ENCODE measurements around the gene POLR2L. TPM values are rescaled to one million over a fixed set of nuclear protein-coding genes. Genes with fewer than 3 reads are reported as not detected.

Gene POLR2L
- polyA plus RNA-seq, 1 of the 3 experiments (the other 2 are of a cell fraction): 540 TPM

DNA sequence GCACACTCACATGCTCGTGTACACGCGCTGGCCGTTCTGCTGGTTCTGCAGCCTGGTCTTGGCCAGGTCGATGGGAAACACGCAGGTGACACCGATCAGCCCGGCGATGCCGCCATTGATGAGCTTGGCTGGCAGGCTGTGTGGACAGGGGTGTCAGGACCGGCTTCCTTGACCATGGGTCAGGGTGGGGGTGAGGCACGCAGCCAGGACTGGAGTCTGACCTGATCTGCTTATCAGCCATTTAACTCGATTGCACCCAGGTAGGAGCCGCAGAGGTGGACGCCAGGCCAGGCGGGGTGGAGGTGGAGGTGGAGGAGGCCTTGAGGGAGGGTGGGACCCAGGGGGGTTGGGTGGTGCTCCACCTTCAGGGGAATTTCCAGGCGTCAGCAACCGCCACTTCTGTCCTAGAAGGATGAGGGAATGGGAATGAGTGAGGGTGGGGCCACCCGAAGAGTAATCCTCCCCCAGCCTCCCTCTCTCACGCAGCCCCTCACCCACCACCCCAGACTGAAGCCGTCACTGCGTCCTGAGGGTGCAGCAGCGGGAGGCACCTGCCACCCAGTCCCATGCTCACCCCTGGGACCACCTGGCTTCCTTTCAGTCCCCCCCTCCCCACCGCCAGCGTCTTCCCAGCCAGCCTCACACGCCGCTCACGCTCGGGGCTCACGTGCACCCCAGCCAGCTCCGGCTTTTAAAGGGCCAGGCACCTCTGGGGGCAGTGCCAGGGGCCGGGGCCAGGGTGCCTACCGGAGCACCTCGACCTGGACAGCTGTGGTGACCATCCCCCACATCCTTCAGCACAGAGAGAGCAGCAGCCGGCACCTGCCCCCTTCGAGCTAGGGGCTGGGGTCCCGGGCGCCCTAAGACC is 47.3 kb downstream of the POLR2L start:
- Histone ChIP-seq H3K4me3 (ENCODE audit: low read depth in 2 of 2, low read length in 1 of 2) (peak overlapping the region; percentile 60 to 90; a peak in 2 of 4 replicates), H3K9ac (peak overlapping the region; percentile 76), H3K79me2 (ENCODE audit: insufficient read depth) (peaks cover 20% of the 10 kb centered on the region), H3K36me3 (replicated peaks in 1 of 2; ENCODE audit: control insufficient read depth in 1 of 2, insufficient read depth in 2 of 2, low read length in 1 of 2) (peaks cover 0 to 37% of the 10 kb centered on the region in 2 experiments), H4K20me1 (ENCODE audit: insufficient read depth) (no peaks in the 10 kb centered on the region), H3K9me3 (no peaks in the 10 kb centered on the region), H3K4me2 (peak overlapping the region; percentile 100), H3F3A (replicated peaks; ENCODE audit: insufficient read depth) (peaks cover 18% of the 10 kb centered on the region), H3K27ac (ENCODE audit: low read depth in 2 of 2, low read length in 1 of 2) (no peak overlapping the region; a peak in 1 of 4 replicates), H3K27me3 (ENCODE audit: insufficient read depth) (no peaks in the 10 kb centered on the region), H2AFZ (ENCODE audit: low read depth) (no peak overlapping the region), H3K4me1 (ENCODE audit: control insufficient read depth in 1 of 2, insufficient read depth in 2 of 2, low read depth in 1 of 2, low read length in 1 of 2) (peaks cover 8 to 40% of the 10 kb centered on the region in 2 experiments; a peak in 2 of 4 replicates), H3K9me2 (no peaks in the 10 kb centered on the region)
- POLR2A ChIA-PET: interaction anchor here (2.5 kb wide), 1 partner anchor 9 kb away, joined by 8 read pairs; no protein-coding TSS in a partner anchor
- TF ChIP-seq, protein P1, sequence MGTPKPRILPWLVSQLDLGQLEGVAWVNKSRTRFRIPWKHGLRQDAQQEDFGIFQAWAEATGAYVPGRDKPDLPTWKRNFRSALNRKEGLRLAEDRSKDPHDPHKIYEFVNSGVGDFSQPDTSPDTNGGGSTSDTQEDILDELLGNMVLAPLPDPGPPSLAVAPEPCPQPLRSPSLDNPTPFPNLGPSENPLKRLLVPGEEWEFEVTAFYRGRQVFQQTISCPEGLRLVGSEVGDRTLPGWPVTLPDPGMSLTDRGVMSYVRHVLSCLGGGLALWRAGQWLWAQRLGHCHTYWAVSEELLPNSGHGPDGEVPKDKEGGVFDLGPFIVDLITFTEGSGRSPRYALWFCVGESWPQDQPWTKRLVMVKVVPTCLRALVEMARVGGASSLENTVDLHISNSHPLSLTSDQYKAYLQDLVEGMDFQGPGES (IDR thresholded peaks at IDR 0.05; ENCODE audit: low read depth, low read length): no peak
- TF ChIP-seq, protein P2, sequence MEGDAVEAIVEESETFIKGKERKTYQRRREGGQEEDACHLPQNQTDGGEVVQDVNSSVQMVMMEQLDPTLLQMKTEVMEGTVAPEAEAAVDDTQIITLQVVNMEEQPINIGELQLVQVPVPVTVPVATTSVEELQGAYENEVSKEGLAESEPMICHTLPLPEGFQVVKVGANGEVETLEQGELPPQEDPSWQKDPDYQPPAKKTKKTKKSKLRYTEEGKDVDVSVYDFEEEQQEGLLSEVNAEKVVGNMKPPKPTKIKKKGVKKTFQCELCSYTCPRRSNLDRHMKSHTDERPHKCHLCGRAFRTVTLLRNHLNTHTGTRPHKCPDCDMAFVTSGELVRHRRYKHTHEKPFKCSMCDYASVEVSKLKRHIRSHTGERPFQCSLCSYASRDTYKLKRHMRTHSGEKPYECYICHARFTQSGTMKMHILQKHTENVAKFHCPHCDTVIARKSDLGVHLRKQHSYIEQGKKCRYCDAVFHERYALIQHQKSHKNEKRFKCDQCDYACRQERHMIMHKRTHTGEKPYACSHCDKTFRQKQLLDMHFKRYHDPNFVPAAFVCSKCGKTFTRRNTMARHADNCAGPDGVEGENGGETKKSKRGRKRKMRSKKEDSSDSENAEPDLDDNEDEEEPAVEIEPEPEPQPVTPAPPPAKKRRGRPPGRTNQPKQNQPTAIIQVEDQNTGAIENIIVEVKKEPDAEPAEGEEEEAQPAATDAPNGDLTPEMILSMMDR (IDR thresholded peaks at IDR 0.05): no peak
- TF ChIP-seq, protein P3, sequence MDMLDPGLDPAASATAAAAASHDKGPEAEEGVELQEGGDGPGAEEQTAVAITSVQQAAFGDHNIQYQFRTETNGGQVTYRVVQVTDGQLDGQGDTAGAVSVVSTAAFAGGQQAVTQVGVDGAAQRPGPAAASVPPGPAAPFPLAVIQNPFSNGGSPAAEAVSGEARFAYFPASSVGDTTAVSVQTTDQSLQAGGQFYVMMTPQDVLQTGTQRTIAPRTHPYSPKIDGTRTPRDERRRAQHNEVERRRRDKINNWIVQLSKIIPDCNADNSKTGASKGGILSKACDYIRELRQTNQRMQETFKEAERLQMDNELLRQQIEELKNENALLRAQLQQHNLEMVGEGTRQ (IDR thresholded peaks at IDR 0.05; ENCODE audit: borderline replicate concordance, low read depth, low read length): no peak
- no peak for TF ChIP-seq EZH2phosphoT487 (IDR thresholded peaks at IDR 0.05; ENCODE audit: borderline replicate concordance, low read depth)
- TF ChIP-seq ELF1 (IDR thresholded peaks at IDR 0.05): no peak
- TF ChIP-seq, protein P4, sequence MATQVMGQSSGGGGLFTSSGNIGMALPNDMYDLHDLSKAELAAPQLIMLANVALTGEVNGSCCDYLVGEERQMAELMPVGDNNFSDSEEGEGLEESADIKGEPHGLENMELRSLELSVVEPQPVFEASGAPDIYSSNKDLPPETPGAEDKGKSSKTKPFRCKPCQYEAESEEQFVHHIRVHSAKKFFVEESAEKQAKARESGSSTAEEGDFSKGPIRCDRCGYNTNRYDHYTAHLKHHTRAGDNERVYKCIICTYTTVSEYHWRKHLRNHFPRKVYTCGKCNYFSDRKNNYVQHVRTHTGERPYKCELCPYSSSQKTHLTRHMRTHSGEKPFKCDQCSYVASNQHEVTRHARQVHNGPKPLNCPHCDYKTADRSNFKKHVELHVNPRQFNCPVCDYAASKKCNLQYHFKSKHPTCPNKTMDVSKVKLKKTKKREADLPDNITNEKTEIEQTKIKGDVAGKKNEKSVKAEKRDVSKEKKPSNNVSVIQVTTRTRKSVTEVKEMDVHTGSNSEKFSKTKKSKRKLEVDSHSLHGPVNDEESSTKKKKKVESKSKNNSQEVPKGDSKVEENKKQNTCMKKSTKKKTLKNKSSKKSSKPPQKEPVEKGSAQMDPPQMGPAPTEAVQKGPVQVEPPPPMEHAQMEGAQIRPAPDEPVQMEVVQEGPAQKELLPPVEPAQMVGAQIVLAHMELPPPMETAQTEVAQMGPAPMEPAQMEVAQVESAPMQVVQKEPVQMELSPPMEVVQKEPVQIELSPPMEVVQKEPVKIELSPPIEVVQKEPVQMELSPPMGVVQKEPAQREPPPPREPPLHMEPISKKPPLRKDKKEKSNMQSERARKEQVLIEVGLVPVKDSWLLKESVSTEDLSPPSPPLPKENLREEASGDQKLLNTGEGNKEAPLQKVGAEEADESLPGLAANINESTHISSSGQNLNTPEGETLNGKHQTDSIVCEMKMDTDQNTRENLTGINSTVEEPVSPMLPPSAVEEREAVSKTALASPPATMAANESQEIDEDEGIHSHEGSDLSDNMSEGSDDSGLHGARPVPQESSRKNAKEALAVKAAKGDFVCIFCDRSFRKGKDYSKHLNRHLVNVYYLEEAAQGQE (IDR thresholded peaks at IDR 0.05; ENCODE audit: low read depth, low read length): no peak
- TF ChIP-seq SMC3 (IDR thresholded peaks at IDR 0.05; ENCODE audit: low read depth, low read length): no peak
- no peak for TF ChIP-seq FOXM1 (IDR thresholded peaks at IDR 0.05; ENCODE audit: low read depth)
- no peak for TF ChIP-seq FOXJ3 (CRISPR knock-in tag; IDR thresholded peaks at IDR 0.05)
- TF ChIP-seq, protein P5, sequence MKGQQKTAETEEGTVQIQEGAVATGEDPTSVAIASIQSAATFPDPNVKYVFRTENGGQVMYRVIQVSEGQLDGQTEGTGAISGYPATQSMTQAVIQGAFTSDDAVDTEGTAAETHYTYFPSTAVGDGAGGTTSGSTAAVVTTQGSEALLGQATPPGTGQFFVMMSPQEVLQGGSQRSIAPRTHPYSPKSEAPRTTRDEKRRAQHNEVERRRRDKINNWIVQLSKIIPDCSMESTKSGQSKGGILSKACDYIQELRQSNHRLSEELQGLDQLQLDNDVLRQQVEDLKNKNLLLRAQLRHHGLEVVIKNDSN (IDR thresholded peaks at IDR 0.05; ENCODE audit: borderline replicate concordance, low read depth): no peak
- no peak for TF ChIP-seq FOSL2 (IDR thresholded peaks at IDR 0.05; ENCODE audit: borderline replicate concordance, low read depth)
- no peak for TF ChIP-seq GATA2 (CRISPR knock-in tag; IDR thresholded peaks at IDR 0.05)
- no peak for TF ChIP-seq RXRA (IDR thresholded peaks at IDR 0.05; ENCODE audit: borderline replicate concordance, low read depth)
- no peak for TF ChIP-seq RFX5 (IDR thresholded peaks at IDR 0.05; ENCODE audit: low read length)
- TF ChIP-seq NRF1 (IDR thresholded peaks at IDR 0.05; ENCODE audit: low read depth, low read length): no peak
- TF ChIP-seq POLR2AphosphoS5 (IDR thresholded peaks at IDR 0.05; ENCODE audit: low read depth, low read length): no peak
- TF ChIP-seq GABPA (IDR thresholded peaks at IDR 0.05; ENCODE audit: low read depth): no peak
- no peak for TF ChIP-seq SIN3A (IDR thresholded peaks at IDR 0.05; ENCODE audit: borderline replicate concordance, low read depth, low read length)
- no peak for TF ChIP-seq JUND (IDR thresholded peaks at IDR 0.05)
- CTCF ChIA-PET: interaction anchor here (0.8 to 6.3 kb wide), 4 partner anchors 11 to 157 kb away, joined by 3 to 43 read pairs (median 6); no protein-coding TSS in a partner anchor
- no peak for DNase-seq
- WGBS (ENCODE audit: low lambda C conversion rate): 92% methylated on average over 25 of the region's 38 CpGs

Measured in SK-N-SH (cell line).